Fibroblast of lung (primary cell): ENCODE data around the gene PDE4D. TPM values are rescaled to one million over a fixed set of nuclear protein-coding genes. Genes with fewer than 3 reads are reported as not detected.

Experiments
- DNase-seq, 2 donors: peaks; one replicate each; pipeline versions ENCODE4 v3.0.0 to v3.0.0-alpha.2; 2010; ENCODE audit warnings: low read depth in 2 of 2
- H2AFZ ChIP-seq: 2 replicates; pipeline ENCODE4 v1.5.1; 2012; ENCODE audit warnings: low read length, control low read depth, inconsistent platforms
- H3K27ac ChIP-seq: 2 replicates; pipeline ENCODE4 v1.5.1; 2011; ENCODE audit warnings: low read length, control low read depth; ENCODE audit not compliant: insufficient read depth
- H3K27me3 ChIP-seq: 2 replicates; pipeline ENCODE4 v1.5.1; 2011; ENCODE audit warnings: mild to moderate bottlenecking, low read length; ENCODE audit not compliant: control insufficient read depth, insufficient read depth
- H3K36me3 ChIP-seq: 2 replicates; pipeline ENCODE4 v1.5.1; 2011; ENCODE audit warnings: low read length; ENCODE audit not compliant: control insufficient read depth, insufficient read depth
- H3K4me1 ChIP-seq: 2 replicates; pipeline ENCODE4 v1.5.1; 2011; ENCODE audit warnings: low read length; ENCODE audit not compliant: control insufficient read depth, insufficient read depth; ENCODE audit errors: extremely low read depth
- H3K4me2 ChIP-seq: 2 replicates; pipeline ENCODE4 v1.5.1; 2011; ENCODE audit warnings: low read length, control low read depth; ENCODE audit not compliant: insufficient read depth; ENCODE audit errors: extremely low read depth
- H3K4me3 ChIP-seq, 4 experiments: fragments of 200-600 bp in 1 of 4; sonication (generic) in 1 of 4; replicated peaks in 1 of 4; 2 replicates each; pipeline ENCODE4 v1.5.1; 2011 to 2016; ENCODE audit warnings: low read length in 4 of 4, low read depth in 3 of 4, mild to moderate bottlenecking in 3 of 4, control low read depth in 2 of 4, inconsistent platforms in 1 of 4, mixed read lengths in 1 of 4; ENCODE audit not compliant: insufficient read depth in 1 of 4; ENCODE audit errors: control extremely low read depth in 1 of 4
- H3K79me2 ChIP-seq: 2 replicates; pipeline ENCODE4 v1.5.1; 2012; ENCODE audit warnings: mild to moderate bottlenecking, low read length, inconsistent platforms; ENCODE audit not compliant: control insufficient read depth, insufficient read depth
- H3K9ac ChIP-seq: 2 replicates; pipeline ENCODE4 v1.5.1; 2011; ENCODE audit warnings: mild to moderate bottlenecking, low read length, control low read depth; ENCODE audit not compliant: insufficient read depth
- H3K9me3 ChIP-seq: 2 replicates; pipeline ENCODE4 v1.5.1; 2012; ENCODE audit warnings: low read depth, low read length; ENCODE audit not compliant: control insufficient read depth, insufficient read depth
- H4K20me1 ChIP-seq: 2 replicates; pipeline ENCODE4 v1.5.1; 2011; ENCODE audit warnings: low read length; ENCODE audit not compliant: control insufficient read depth, insufficient read depth; ENCODE audit errors: extremely low read depth
- CTCF ChIP-seq, 2 donors: IDR thresholded peaks in 1 of 2; conservative IDR thresholded peaks in 1 of 2; 1 replicate in 1 of 2; 2 replicates in 1 of 2; pipeline ENCODE4 v1.5.1; 2011 to 2012; ENCODE audit warnings: low read length in 2 of 2, control low read depth in 1 of 2, inconsistent platforms in 1 of 2, low read depth in 1 of 2, mild to moderate bottlenecking in 1 of 2
- EZH2 ChIP-seq: IDR thresholded peaks from 2 replicates; pipeline ENCODE4 v1.5.1; 2012; ENCODE audit warnings: low read length, control low read depth, mild to moderate bottlenecking; ENCODE audit errors: missing control alignments
- polyA plus RNA-seq, 2 donors: library from polyadenylated mRNA; depleted of rRNA in 1 of 2; stranded (reverse) in 1 of 2; unstranded in 1 of 2; fragments of >200 nt; gene quantifications; 2 replicates each; pipeline ENCODE4 v1.2.1, GENCODE V29; 2011 to 2012; ENCODE audit warnings: missing spikeins in 1 of 2
- total RNA-seq: library from RNA; depleted of rRNA; stranded (reverse); fragments of >200 nt; gene quantifications from 2 replicates; pipeline ENCODE4 v1.2.1, GENCODE V29; 2014

PDE4D gene
- total and polyA plus RNA-seq, 2 donors (not counting 1 experiment from before 2014, with no cell fraction given): 2.1 to 8.3 TPM

- Histone ChIP-seq H3K79me2 (no peaks in the 10 kb centered on the region), H3K4me2 (no peak overlapping the region), H4K20me1 (no peaks in the 10 kb centered on the region), H3K9ac (no peak overlapping the region), H3K36me3 (no peaks in the 10 kb centered on the region), H3K27me3 (no peaks in the 10 kb centered on the region), H3K27ac (no peak overlapping the region), H3K4me3 (no peak overlapping the region), H3K4me1 (no peaks in the 10 kb centered on the region), H2AFZ (no peak overlapping the region), H3K9me3 (no peaks in the 10 kb centered on the region)
- DNase-seq: peak; percentile 48 to 86
- TF ChIP-seq CTCF (conservative IDR thresholded peaks at IDR 0.05 in 1 of 2, IDR thresholded peaks at IDR 0.05 in 1 of 2; ENCODE audit: low read depth in 1 of 2, low read length in 2 of 2) (no peak), EZH2 (no peak)
These were observed 970.9 kb downstream of the PDE4D start for GRCh38 chr5:58922461-58923171.

DNA sequence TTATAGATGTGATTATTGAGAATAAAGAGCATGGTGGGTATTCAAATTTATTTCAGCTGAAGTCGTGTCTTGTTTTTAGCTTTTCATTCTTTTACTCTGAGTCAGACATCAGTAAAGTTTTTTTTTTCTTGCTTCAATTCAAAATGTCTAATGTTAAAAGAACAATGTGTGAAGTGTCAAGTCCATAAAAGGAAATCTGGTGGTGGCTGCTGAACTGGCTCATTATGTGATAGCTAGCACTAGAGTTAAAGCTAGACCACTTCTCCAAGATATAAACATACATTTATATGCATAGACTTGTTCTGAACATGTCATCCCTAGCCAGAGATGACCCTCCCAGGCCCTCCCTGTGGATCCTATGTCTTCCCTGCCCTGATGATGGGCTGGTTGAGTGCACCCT is 972.4 kb downstream of the PDE4D start:
- Histone ChIP-seq H3K9ac (no peak overlapping the region), H3K36me3 (no peaks in the 10 kb centered on the region), H3K4me3 (no peak overlapping the region), H4K20me1 (no peaks in the 10 kb centered on the region), H3K9me3 (no peaks in the 10 kb centered on the region), H3K27me3 (no peaks in the 10 kb centered on the region), H3K79me2 (no peaks in the 10 kb centered on the region), H3K4me2 (no peak overlapping the region), H3K27ac (no peak overlapping the region), H3K4me1 (no peaks in the 10 kb centered on the region), H2AFZ (no peak overlapping the region)
- DNase-seq: peak; percentile 15 to 43
- TF ChIP-seq EZH2 (no peak), CTCF (conservative IDR thresholded peaks at IDR 0.05 in 1 of 2, IDR thresholded peaks at IDR 0.05 in 1 of 2; ENCODE audit: low read depth in 1 of 2, low read length in 2 of 2) (no peak)

- Histone ChIP-seq H4K20me1 (no peaks in the 10 kb centered on the region), H3K4me1 (no peaks in the 10 kb centered on the region), H3K27ac (no peak overlapping the region), H3K4me3 (no peak overlapping the region), H2AFZ (no peak overlapping the region), H3K27me3 (no peaks in the 10 kb centered on the region), H3K4me2 (no peak overlapping the region), H3K79me2 (no peaks in the 10 kb centered on the region), H3K9me3 (no peaks in the 10 kb centered on the region), H3K9ac (no peak overlapping the region), H3K36me3 (no peaks in the 10 kb centered on the region)
- DNase-seq: no peak
- TF ChIP-seq CTCF (conservative IDR thresholded peaks at IDR 0.05 in 1 of 2, IDR thresholded peaks at IDR 0.05 in 1 of 2; ENCODE audit: low read depth in 1 of 2, low read length in 2 of 2) (no peak), EZH2 (no peak)
These were observed 973.7 kb downstream of the PDE4D start for GRCh38 chr5:58919833-58920232.
